ENCODE results near the gene NOP53. TPM values are rescaled to one million over a fixed set of nuclear protein-coding genes. Genes with fewer than 3 reads are reported as not detected.
A peak's percentile ranks its signal among the peaks of the same experiment; 100 is the strongest.

Gene NOP53
- total and polyA plus RNA-seq, 9 of the 15 experiments (the other 6 are each of a cell fraction or from before 2014, with no cell fraction given): 6.5 to 274 (median 145) TPM

DNA sequence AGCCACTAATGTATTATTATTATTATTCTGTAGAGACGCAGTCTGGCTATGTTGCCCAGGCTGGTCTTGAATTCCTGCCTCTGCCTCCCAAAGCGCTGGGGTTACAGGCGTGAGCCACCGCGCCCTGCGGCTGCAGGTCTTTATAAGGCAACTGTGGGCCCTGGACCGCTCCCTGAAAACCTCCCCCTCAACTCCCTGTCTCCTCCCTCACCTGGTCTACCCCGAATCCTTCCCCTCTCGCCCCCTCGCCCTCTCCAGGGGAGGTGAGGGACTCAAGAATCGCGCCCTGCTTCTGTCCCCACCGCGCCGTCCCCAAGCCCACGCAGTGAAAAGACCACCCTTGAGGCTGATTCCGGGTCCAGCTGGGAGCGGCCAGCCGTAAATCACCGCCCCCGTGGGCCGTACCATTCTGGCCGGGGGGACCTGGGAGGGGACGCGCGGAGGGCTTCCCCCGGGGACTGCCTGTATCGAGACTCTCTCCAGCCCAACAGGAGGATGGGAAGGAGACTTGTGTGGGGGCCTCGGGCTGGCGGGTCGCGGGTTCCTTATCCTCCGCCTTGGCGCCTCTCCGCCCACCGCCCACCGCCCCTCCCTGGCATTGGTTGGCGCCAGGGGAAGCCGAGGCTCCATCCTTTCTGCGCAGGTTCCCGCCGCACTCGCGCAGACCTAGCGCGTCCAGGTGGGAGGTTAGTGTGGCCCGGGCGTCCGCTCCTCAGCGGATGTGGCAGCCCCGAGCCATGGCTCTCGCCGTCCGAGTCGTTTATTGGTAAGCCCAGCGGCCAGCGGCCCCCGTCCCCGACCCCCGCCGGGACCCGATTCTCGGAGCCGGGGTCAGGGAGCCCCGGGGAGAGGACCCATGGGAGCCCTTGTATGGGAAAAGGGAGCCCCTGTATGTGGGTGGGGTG is 33.0 kb downstream of the NOP53 start, which contains the start of gene SELENOW (continued):
- TF ChIP-seq, protein P1, sequence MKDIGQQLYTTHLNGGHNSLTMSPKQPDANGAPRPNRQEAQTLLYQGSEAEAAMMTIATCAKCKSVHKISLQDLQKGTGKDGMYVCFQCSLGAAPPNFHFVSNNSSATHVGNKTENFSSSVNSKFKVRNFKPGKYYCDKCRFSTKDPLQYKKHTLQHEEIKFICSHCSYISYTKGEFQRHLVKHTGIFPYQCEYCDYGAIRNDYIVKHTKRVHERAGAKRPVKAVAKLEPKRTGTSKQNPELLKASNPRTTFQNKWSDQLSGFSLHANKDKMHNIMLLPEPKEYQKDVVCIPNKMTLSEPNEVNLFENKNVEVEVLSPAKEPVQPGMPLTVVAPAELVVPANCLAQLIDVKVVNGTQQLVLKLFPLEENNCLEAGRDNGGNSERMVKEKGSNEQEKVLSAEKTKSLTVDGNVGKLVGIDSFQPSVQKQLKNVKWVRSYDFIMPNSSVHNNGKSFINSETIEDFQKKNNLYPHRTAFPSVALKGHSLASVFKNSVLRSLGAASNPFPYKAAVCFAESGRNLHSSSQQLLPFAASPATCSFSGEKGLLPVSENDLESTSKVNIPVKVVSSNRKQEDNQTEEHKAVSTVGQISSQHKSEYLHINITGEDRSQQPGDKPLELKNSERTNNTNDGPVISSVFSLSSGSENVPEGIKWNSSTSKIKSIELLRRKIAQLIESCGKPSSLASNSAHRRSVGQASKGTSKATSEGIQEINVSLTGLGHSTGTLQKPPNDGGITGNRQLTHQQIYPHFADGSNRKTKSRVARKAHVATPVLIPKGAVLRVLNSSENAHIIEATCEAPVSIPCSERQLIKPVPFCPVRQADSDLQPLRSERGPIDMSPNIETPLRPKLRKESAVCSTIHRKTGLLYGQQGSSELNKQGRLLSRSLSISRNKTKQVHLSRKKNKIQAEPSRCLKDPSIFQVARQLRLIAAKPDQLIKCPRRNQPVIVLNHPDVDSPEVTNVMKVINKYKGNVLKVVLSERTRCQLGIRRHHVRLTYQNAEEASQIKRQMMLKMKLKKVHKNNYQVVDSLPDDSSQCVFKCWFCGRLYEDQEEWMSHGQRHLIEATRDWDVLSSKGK (CRISPR knock-in tag; IDR thresholded peaks at IDR 0.05): no peak
- TF ChIP-seq ZNF444 (CRISPR knock-in tag; IDR thresholded peaks at IDR 0.05) (no peak), ZMIZ1 (IDR thresholded peaks at IDR 0.05; ENCODE audit: low read depth in 2 of 2, low read length in 2 of 2) (no peak), HIVEP1 (CRISPR knock-in tag; IDR thresholded peaks at IDR 0.05) (peak; percentile 28; the same call in 1 of the 2 replicates), SUPT5H (IDR thresholded peaks at IDR 0.05) (peak; percentile 80), SMAD4 (CRISPR knock-in tag; conservative IDR thresholded peaks at IDR 0.05) (peak; percentile 18; the same call in 1 of the 2 replicates), UBTF (IDR thresholded peaks at IDR 0.05; ENCODE audit: borderline replicate concordance in 1 of 2, low read depth in 2 of 2, low read length in 2 of 2) (no peak), PCBP1 (IDR thresholded peaks at IDR 0.05; ENCODE audit: low read depth, low read length, poor library complexity, severe bottlenecking) (peak; percentile 85), POLR2A (conservative IDR thresholded peaks at IDR 0.05) (peak; percentile 87)
- TF ChIP-seq, protein P2, sequence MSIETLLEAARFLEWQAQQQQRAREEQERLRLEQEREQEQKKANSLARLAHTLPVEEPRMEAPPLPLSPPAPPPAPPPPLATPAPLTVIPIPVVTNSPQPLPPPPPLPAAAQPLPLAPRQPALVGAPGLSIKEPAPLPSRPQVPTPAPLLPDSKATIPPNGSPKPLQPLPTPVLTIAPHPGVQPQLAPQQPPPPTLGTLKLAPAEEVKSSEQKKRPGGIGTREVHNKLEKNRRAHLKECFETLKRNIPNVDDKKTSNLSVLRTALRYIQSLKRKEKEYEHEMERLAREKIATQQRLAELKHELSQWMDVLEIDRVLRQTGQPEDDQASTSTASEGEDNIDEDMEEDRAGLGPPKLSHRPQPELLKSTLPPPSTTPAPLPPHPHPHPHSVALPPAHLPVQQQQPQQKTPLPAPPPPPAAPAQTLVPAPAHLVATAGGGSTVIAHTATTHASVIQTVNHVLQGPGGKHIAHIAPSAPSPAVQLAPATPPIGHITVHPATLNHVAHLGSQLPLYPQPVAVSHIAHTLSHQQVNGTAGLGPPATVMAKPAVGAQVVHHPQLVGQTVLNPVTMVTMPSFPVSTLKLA (conservative IDR thresholded peaks at IDR 0.05): peak; percentile 11 to 69; a peak in 2 of 4 replicates
